Middle frontal gyrus (tissue), 1 donor: ENCODE results near the gene GMPR.
"Not testable (repeated sequence)": the region's sequence is repeated elsewhere in the genome, so short reads cannot be mapped to it uniquely, and the experiment has no call there.

Experiments used
- DNase-seq: peaks from one replicate; pipeline ENCODE4 v3.0.0-alpha.2; 2015; ENCODE audit warnings: low spot score; ENCODE audit errors: extremely low spot score

The GMPR gene

GRCh38 chr6:16244869-16245451 is 6.6 kb downstream of the GMPR start:
- DNase-seq, result peak; percentile 26

- no peak for DNase-seq
These were observed 10.0 kb downstream of the GMPR start for GRCh38 chr6:16248271-16248853.

GRCh38 chr6:16249971-16250370 is 11.6 kb downstream of the GMPR start:
- DNase-seq, result no peak

GRCh38 chr6:16251706-16252105 is 13.3 kb downstream of the GMPR start:
- DNase-seq, result no peak

- DNase-seq, result no peak
These were observed 14.4 kb downstream of the GMPR start for GRCh38 chr6:16252686-16253299.

GRCh38 chr6:16253399-16254144 is 15.2 kb downstream of the GMPR start:
- no peak for DNase-seq

- no peak for DNase-seq
These were observed 16.1 kb downstream of the GMPR start for GRCh38 chr6:16254535-16254934.

- DNase-seq, result no peak
These were observed 18.4 kb downstream of the GMPR start for GRCh38 chr6:16256781-16257180.

GRCh38 chr6:16257999-16258708 is 19.8 kb downstream of the GMPR start:
- no peak for DNase-seq

GRCh38 chr6:16258709-16259075 is 20.3 kb downstream of the GMPR start:
- DNase-seq, result no peak

- DNase-seq, result not testable (repeated sequence)
These were observed 21.2 kb downstream of the GMPR start for GRCh38 chr6:16259604-16260003.

GRCh38 chr6:16260602-16261001 is 22.2 kb downstream of the GMPR start:
- DNase-seq, result not testable (repeated sequence)

- DNase-seq, result not testable (repeated sequence)
These were observed 24.4 kb downstream of the GMPR start for GRCh38 chr6:16262773-16263172.

GRCh38 chr6:16263464-16264099 is 25.2 kb downstream of the GMPR start:
- not testable (repeated sequence) for DNase-seq

- no peak for DNase-seq
These were observed 26.4 kb downstream of the GMPR start for GRCh38 chr6:16264785-16265184.

GRCh38 chr6:16265351-16266341 is 27.3 kb downstream of the GMPR start:
- no peak for DNase-seq

GRCh38 chr6:16267428-16268263 is 29.3 kb downstream of the GMPR start:
- no peak for DNase-seq

GRCh38 chr6:16269442-16270070 is 31.2 kb downstream of the GMPR start:
- not testable (repeated sequence) for DNase-seq
